HG03442 (cell line): ENCODE measurements around the gene RABL6.
A peak's percentile ranks its signal among the peaks of the same experiment; 100 is the strongest.
"Not testable (repeated sequence)": the region's sequence is repeated elsewhere in the genome, so short reads cannot be mapped to it uniquely, and the experiment has no call there.

Experiments used
- ATAC-seq: cut with Tn5 transposase; IDR thresholded peaks from one replicate; pipeline ENCODE4 v1.9.1; 2021; ENCODE audit warnings: mild to moderate bottlenecking, moderate library complexity; ENCODE audit not compliant: unreplicated experiment

RABL6 gene

DNA sequence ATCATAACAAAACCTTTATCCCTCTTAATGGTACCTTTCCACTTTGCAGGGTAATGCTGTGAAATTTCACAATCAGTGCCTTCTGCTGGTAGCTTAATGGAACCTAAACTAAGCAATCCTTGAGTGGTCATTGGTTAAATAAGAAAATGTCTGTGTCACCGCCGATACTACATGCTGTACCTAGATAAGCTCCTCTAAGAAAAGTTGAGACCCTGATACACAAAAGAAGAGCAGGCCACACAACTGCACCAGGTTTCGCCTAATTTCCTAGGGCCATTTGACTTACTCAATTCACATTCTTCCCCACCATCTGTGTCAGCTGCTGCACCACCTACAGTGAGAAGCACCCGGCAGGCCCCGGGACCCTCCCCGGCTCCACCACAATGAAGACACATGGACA is 67.4 kb downstream of the RABL6 start:
- ATAC-seq = no peak

DNA sequence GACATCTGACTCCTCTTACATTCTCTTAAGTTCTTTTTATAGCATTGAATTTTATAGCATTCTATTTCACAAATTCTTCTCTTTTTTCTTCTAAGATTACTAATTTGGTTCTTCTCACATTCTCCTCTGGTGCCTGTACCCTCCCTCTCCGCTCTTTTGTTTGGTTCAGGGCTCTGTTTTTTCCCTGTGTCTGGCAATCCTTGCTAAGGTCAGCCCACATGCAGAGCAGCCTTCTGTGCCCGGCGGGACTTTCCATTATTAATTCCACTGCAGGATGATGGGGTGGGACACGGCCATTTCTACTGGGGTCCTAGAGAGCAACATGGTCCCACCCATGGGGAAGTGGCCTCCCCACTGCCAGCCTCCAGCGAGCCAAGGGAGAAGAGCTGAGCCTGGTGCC is 68.7 kb downstream of the RABL6 start:
- ATAC-seq = no peak

- no peak for ATAC-seq
These were observed 72.9 kb downstream of the RABL6 start for GRCh38 chr9:136880651-136881050.

DNA sequence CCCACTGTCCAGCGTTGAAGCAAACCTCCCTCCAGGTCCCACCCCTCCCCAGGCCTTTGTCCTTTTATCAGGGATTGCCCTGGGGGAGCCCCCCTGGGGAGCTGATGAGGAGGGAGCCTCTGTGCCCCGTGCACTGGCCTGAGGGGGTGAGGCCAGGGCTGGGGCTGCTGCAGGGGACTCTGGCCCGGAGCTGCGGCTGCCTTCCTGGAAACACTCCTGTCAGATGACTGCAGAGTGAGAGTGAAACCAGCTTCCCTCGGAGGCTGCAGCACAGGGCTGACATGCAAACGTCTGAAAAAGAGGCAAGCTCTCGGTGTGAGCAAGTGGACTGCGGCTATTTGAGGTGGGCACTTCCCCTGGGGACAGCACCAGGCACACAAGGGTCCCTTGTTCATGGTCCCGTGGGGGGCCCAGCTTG is 74.0 kb downstream of the RABL6 start:
- no peak for ATAC-seq

DNA sequence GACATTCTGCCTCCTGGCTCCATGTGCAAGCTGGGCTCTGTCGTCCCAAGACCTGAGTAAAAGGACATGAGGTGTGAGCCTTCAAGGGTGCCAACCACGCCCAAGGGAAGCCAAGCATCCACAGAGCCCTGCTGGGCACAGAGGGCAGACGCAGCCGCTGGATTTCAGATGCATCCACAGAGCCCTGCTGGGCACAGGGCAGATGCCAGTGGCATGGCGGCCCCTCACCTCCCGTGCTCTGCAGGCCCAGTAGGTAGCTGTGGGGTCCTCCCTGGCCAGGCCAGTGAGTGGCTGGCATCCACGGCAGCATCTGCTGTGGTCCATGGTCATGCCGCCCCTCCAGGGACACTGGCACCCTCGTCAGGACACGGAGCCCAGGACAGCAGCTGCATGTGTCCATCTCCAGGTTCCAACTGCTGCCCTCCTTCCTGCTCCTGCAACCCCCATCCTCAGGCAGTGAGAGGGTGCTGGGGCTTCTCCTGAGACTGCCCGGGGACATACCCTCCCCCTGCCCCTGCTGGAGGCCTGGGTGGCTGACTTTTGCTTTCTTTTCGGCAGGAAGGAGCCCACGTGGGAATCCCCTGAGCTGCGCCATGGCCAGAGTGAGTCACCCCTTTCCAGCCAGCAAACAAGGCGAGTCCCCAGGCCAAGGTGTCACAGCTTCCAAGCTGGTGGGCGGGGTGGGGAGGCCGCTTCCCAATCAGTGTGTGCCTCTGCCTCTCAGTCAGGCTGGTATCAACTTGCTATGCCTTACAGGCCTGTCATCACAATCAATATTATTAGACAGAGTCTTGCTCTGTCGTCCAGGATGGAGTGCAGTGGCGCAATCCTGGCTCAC is 74.6 kb downstream of the RABL6 start:
- no peak for ATAC-seq

DNA sequence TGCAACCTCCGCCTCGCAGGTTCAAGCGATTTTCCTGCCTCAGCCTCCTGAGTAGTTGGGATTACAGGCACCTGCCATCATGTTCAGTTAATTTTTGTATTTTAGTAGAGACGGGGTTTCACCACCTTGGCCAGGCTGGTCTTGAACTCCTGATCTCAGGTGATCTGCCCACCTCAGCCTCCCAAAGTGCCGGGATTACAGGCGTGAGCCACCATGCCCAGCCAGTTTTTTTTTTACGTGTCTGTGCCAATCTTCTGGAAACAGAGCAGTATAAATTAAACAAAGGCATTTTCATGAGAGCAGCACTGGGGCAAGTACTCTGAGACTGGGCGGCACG is 75.2 kb downstream of the RABL6 start:
- not testable (repeated sequence) for ATAC-seq

DNA sequence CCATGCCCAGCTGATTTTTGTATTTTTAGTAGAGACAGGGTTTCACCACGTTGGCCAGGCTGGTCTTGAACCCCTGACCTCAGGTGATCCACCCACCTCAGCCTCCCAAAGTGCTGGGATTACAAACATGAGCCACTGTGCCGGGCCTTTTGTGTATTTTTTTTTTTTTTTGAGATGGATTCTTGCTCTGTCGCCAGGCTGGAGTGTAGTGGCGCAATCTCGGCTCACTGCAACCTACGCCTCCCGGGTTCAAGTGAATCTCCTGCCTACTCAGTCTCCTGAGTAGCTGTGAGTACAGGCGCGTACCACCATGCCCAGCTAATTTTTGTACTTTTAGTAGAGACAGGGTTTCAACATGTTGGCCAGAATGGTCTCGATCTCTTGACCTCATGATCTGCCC is 75.9 kb downstream of the RABL6 start:
- not testable (repeated sequence) for ATAC-seq

GRCh38 chr9:136885950-136886578 is 78.3 kb downstream of the RABL6 start, which contains the start of gene TRAF2:
TRAF2 (plus strand) TSS chr9:136886516; CDS start chr9:136898741, 12,225 bp downstream.
- peak; percentile 70 for ATAC-seq

DNA sequence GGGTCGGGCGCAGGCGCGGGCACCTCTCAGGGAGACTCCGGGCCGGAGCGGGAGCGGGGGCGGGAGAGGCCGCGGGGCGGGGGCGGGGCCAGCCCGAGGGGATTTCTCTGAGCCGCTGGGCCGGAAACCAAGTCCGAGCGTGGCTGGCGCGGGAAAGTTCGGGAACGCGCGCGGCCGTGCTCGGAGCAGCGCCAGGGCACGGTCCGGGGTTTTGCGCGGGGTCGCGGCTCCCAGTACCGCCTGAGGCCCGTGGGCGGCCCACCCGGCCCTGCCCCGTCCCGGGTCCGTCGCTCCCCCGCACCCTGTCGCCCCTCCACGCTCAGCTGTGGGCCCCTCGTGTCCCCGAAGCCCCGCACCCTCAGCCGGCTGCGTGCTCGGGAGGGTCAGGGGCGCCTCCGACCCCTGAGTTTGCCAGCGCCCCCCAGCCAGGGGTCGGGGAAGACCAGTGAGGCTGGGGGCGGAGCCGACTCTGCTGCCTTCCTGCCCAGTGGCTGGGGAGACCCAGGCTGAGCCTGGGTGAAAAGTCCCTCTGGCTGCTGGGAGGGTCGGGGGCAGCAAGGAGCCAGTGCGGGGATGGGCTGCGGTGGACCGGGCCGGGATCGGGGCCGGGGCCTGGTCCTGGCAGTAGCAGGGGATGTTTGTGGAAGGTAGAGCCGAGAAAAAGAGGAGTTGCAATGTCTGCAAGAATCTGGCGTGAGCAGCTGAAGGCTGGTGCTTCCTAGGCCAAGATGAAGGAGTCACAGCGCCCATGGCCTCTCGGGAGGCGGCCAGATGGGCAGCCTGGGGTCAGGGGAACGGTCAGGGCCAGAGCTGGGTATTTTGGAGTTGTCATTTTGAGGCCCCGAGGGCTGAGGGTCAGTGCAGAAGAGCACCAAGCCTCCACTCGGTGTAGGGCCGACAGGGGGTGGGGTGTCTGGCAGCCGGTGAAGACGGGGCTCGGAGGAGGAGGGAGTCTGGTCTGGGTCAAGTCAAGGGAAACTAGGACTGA is 79.2 kb downstream of the RABL6 start:
- ATAC-seq = peak; percentile 27

DNA sequence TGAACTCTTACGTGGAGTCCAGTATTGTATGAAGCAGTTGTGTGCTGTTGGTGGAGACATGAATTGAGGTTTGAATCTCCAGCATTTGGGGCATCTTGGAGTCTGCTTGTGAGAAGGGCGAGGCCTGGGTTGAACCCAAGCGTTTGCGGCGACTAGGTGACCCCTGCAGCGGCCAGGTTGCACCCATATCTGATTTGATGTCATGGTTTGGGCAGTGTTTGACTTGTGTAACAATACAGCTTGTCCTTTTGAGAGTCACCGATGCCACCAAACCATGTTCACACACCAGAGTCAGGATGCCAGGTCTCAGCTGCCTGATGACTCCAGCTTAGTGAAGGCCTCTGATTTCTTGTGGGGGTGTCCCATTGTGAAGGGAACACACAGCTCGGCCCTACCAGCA is 80.7 kb downstream of the RABL6 start:
- no peak for ATAC-seq

DNA sequence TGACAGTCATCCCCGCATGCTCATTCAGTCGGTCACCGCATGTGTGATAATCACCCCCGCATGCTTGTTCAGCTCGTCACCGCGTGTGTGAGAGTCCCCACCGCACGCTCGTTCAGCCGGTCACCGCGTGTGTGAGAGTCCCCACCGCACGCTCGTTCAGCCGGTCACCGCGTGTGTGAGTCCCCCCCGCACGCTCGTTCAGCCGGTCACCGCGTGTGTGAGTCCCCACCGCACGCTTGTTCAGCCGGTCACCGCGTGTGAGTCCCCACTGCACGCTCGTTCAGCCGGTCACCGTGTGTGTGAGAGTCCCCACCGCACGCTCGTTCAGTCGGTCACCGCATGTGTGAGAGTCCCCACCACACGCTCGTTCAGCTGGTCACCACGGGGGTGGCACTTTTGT is 82.1 kb downstream of the RABL6 start:
- no peak for ATAC-seq

- ATAC-seq = no peak
These were observed 82.9 kb downstream of the RABL6 start for GRCh38 chr9:136890661-136891060.
